NB4 (cell line): Measurements from ENCODE around the gene RGS10.

Source experiments
- DNase-seq: peaks from one replicate; pipeline ENCODE4 v3.0.0; 2010; ENCODE audit warnings: low read depth
- H3K4me3 ChIP-seq: one replicate; pipeline ENCODE4 v1.5.1; 2011; ENCODE audit warnings: mild to moderate bottlenecking, low read depth, low read length, moderate library complexity
- CTCF ChIP-seq: IDR thresholded peaks from one replicate; pipeline ENCODE4 v1.5.1; 2012; ENCODE audit warnings: low read depth, low read length
- MAX ChIP-seq: IDR thresholded peaks from 2 replicates; pipeline ENCODE4 v1.6.1; 2011; ENCODE audit warnings: low read depth, low read length
- MYC ChIP-seq: IDR thresholded peaks from 2 replicates; pipeline ENCODE4 v1.6.1; 2011; ENCODE audit warnings: low read depth, low read length
- POLR2A ChIP-seq: IDR thresholded peaks from 2 replicates; pipeline ENCODE4 v1.6.1; 2011; ENCODE audit warnings: mild to moderate bottlenecking; ENCODE audit not compliant: insufficient read length; ENCODE audit errors: extremely low read depth

RGS10 gene

GRCh38 chr10:119483839-119484238 is 58.7 kb downstream of the RGS10 start:
- no peak overlapping the region for H3K4me3 ChIP-seq
- no peak for TF ChIP-seq MAX
- TF ChIP-seq MYC: no peak
- TF ChIP-seq POLR2A: no peak
- peak; percentile 33 for DNase-seq

GRCh38 chr10:119483001-119483400 is 59.5 kb downstream of the RGS10 start:
- TF ChIP-seq CTCF (no peak), MYC (no peak), POLR2A (no peak), MAX (no peak)
- peak; percentile 46 for DNase-seq

GRCh38 chr10:119481781-119482426 is 60.6 kb downstream of the RGS10 start:
- DNase-seq: no peak
- no peak overlapping the region for H3K4me3 ChIP-seq
- TF ChIP-seq MAX (no peak), POLR2A (no peak), MYC (no peak), CTCF (no peak)

More at GRCh38 chr10:119483001-119483400, 59.5 kb downstream of the RGS10 start:
- no peak overlapping the region for H3K4me3 ChIP-seq

GRCh38 chr10:119480667-119481066 is 61.9 kb downstream of the RGS10 start:
- TF ChIP-seq MYC (no peak), CTCF (no peak), MAX (no peak), POLR2A (no peak)
- DNase-seq: no peak
- H3K4me3 ChIP-seq: no peak overlapping the region

GRCh38 chr10:119479532-119479931 is 63.0 kb downstream of the RGS10 start:
- no peak overlapping the region for H3K4me3 ChIP-seq
- DNase-seq: no peak
- no peak for TF ChIP-seq MYC
- no peak for TF ChIP-seq MAX
- TF ChIP-seq POLR2A: no peak
- no peak for TF ChIP-seq CTCF

- TF ChIP-seq MAX (no peak), POLR2A (no peak), CTCF (no peak), MYC (no peak)
- H3K4me3 ChIP-seq: no peak overlapping the region
Measured at GRCh38 chr10:119478811-119479341, 63.6 kb downstream of the RGS10 start.

More at GRCh38 chr10:119478811-119479341, 63.6 kb downstream of the RGS10 start:
- DNase-seq: no peak
